Coronary artery (tissue), 2 donors: Measurements from ENCODE around the gene EDIL3.
"Not testable (repeated sequence)": the region's sequence is repeated elsewhere in the genome, so short reads cannot be mapped to it uniquely, and the experiment has no call there.

Experiments
- DNase-seq: peaks from one replicate; pipeline ENCODE4 v3.0.0-alpha.2; 2017; ENCODE audit warnings: low spot score
- H3K27ac ChIP-seq, 2 donors: fragments of 200-600 bp; sonication (generic); one replicate each; pipeline ENCODE4 v1.5.1; 2016 to 2019
- H3K4me3 ChIP-seq: fragments of 200-600 bp; sonication (generic); 2 replicates; pipeline ENCODE4 v1.5.1; 2016; ENCODE audit warnings: mild to moderate bottlenecking, moderate library complexity
- TF ChIP-seq, protein P1 (sequence below): fragments of 200-600 bp; sonication (generic); IDR thresholded peaks from one replicate; pipeline ENCODE4 v1.5.1; 2019; ENCODE audit warnings: antibody characterized with exemption

Gene EDIL3

DNA sequence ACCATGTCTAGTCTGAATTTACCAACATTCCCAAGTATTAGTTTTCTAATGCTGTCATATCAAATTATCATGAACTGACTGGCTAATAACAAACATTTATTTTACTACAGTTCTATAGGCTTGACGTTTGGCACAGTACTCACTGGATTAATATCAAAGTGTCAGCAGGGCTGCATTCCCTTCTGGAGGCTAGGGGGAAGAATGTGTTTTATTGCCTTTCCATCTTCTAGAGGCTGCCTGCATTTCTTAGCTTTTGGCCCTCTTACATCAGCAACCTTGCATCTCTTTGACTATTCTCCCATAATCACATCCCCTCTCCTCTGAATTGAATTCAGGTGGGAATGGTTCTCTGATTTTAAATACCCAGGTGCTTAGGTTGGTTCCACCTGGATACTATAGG lies 84.7 kb downstream of the EDIL3 start:
- TF ChIP-seq, protein P1, sequence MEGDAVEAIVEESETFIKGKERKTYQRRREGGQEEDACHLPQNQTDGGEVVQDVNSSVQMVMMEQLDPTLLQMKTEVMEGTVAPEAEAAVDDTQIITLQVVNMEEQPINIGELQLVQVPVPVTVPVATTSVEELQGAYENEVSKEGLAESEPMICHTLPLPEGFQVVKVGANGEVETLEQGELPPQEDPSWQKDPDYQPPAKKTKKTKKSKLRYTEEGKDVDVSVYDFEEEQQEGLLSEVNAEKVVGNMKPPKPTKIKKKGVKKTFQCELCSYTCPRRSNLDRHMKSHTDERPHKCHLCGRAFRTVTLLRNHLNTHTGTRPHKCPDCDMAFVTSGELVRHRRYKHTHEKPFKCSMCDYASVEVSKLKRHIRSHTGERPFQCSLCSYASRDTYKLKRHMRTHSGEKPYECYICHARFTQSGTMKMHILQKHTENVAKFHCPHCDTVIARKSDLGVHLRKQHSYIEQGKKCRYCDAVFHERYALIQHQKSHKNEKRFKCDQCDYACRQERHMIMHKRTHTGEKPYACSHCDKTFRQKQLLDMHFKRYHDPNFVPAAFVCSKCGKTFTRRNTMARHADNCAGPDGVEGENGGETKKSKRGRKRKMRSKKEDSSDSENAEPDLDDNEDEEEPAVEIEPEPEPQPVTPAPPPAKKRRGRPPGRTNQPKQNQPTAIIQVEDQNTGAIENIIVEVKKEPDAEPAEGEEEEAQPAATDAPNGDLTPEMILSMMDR, result no peak
- DNase-seq, result no peak
- Histone ChIP-seq H3K27ac (no peak overlapping the region), H3K4me3 (no peak overlapping the region)

DNA sequence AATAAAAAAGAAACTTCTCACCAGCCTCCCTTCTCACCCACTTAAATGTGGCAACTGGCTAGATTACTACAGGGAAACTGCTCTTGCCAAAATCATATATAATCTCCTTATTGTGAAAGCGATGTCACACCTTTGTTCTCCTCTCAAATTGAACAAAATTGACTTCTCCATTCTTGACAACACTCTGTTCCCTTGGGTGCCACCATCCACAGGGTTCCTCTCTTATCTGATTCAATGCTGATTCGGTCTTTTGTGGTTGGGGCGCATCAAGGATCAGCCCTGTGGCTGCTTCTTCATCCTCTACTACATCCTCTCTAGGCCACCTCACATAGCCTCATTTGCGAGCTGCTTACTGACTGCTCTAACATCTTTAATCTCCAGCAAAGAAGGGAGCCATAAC lies 86.1 kb downstream of the EDIL3 start:
- H3K4me3 ChIP-seq, result no peak overlapping the region
- TF ChIP-seq, protein P1, result no peak
- DNase-seq, result no peak
- H3K27ac ChIP-seq, result no peak overlapping the region

GRCh38 chr5:84297641-84298040 lies 87.0 kb downstream of the EDIL3 start:
- DNase-seq, result not testable (repeated sequence)

DNA sequence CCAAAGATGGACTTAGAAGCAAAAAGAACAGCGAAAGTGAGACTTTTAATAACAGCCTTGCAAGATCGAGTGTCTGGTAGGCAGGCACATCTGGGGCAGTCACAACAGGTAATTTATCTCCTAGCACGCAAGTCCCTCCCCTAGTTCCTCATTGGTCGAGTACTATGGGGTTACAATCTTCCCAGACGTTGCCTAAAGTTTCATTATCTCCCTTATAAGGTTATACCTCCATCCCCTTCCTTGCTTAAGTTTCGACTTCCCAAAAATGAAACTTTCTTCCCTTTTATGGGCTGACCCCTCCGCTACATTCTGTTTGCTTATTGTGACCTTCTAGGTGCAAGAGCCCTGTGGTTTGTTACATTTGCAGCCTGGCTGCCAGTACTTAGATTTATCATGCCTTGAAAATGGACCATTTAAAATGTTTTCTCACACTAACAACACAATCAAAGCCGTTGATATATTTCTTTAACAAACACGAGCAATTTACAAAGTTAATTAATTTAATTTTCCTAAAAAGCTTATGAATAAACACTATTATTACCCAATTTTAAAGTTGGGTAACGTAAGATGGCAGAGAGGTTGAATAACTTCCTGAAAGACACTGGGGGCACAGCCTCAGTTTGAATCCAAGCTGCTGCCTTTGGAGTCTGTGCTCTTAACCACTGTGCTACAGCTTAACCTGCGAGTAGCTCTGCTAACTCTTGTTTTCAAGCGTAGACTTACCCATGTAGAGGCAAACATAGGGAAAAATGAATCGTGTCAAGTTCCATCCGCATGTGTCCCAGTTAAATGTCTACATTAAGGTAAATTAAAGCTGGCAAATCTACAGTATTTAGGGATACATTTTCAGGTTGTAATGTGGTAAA lies 91.7 kb downstream of the EDIL3 start:
- no peak for DNase-seq
- H3K27ac ChIP-seq, result no peak overlapping the region
- TF ChIP-seq, protein P1, result no peak
- H3K4me3 ChIP-seq, result no peak overlapping the region

More at GRCh38 chr5:84297641-84298040, 87.0 kb downstream of the EDIL3 start:
- H3K27ac ChIP-seq, H3K4me3 ChIP-seq: not testable (repeated sequence)

DNA sequence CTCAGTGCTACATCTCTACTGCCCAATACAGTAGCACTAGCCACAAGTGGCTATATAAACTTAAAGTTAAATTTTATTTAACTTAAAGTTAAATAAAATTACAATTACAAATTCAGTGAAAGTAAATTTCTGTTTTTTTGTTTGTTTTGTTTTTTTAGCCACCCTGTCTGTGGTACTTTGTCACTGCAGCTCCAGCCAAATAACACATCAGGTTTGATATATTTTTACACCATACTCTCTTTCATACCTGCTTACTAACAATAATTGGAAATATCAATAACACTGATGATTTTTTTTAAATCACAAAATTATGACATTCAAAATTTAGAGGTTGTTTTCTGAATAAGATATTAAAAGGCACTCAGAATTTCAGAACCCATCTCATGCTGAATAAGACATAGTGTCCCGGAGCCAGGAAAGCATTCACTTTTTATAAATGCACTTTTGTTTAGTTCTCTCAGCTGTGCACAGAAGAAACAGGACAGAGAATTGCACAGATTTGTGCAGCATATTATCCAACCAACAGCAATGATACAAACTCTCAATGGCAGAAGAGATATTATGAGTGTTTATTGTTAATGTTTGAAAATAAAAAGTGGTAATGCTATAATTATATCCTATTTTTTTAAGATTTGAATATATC lies 92.6 kb downstream of the EDIL3 start:
- H3K27ac ChIP-seq, result no peak overlapping the region
- H3K4me3 ChIP-seq, result no peak overlapping the region
- TF ChIP-seq, protein P1, result no peak
- no peak for DNase-seq

DNA sequence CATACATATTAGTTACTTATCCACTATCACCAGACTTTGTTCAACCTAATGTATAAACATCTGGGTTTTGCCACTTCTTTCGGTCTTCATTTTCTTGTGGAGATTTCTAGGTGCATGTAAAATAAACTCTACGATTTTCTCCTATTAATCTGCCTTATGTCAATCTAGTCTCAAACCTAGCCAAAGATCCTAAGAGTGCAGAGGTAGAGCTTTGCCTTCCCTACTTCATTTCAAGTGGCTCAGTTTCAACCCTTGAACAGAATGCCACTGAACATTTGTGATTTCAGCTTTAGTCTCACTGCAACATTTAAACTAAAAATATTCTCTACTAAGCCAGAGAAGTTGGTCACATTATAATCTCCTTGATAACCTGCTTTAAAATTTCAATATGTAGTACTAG lies 94.0 kb downstream of the EDIL3 start:
- no peak for DNase-seq
- Histone ChIP-seq H3K27ac (peak overlapping the region; percentile 66 to 85), H3K4me3 (peak overlapping the region; percentile 43)
- TF ChIP-seq, protein P1, result no peak

DNA sequence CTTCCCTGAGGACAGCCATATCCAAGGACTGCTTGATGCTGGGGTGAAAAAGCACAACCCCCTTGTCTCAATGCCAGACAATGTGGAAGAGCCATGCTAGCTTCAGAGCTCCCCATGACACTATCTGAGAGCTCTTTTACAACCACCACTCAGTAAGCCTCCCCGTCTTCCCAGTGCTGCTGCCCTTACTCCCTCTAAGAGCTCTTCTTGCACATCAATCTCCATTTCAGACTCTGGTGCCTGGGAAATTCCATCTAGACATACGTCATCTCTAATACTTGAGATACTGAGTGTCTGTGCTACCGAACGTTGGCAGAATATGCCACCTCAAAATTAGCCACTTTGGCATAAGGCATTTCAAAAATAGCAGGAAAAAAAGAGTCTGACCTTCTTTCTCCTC lies 94.5 kb downstream of the EDIL3 start:
- Histone ChIP-seq H3K27ac (peak overlapping the region; percentile 66 to 85), H3K4me3 (peak overlapping the region; percentile 43)
- DNase-seq, result no peak
- TF ChIP-seq, protein P1, result no peak
